Measurements from ENCODE around the gene PWWP2B.

Gene PWWP2B

DNA sequence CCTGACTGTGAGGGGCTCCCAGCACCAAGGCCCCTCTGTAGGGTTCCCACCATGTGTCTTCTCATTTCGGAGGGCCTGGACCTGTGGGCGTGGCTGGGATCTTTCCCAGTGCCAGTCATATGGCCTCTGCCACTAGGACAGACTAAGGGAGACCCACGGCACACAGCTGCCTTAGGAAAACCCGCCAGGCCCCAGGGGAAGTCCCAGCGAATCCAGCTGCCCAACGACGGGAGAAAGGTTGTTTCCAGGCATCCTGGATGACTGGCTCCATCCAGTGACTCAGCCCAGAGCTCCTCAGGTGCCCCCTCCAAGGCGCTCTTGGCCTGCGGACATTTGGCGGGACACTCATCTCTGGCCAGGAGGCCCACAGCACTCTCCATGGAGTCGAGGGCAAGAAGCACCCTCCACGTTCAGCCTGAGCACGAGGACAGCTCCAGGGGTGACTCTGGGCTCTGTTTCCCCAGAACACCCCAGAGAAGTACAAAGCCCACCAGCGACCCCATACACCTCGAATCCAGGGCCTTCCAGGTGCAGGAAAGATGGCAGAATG, 39.9 kb downstream of the PWWP2B start:
- H3K9me3 ChIP-seq (ENCODE audit: control insufficient read depth, insufficient read depth, low read length): no peaks in the 10 kb centered on the region
- H3K36me3 ChIP-seq (ENCODE audit: control insufficient read depth, insufficient read depth, low read length): no peaks in the 10 kb centered on the region; the same call in 1 of the 2 replicates
- no peak overlapping the region for H3K4me3 ChIP-seq (ENCODE audit: low read length)
- no CpG with 5 or more reads among the region's 15 CpGs for WGBS (ENCODE audit: insufficient coverage, insufficient read length)
- DNase-seq (ENCODE audit: low read depth, low spot score): no peak
- H3K27me3 ChIP-seq (ENCODE audit: control insufficient read depth, insufficient read depth, low read length): no peaks in the 10 kb centered on the region
- H3K27ac ChIP-seq (ENCODE audit: low read length): no peak overlapping the region
- H3K4me1 ChIP-seq (ENCODE audit: control insufficient read depth, insufficient read depth, low read length): no peaks in the 10 kb centered on the region

DNA sequence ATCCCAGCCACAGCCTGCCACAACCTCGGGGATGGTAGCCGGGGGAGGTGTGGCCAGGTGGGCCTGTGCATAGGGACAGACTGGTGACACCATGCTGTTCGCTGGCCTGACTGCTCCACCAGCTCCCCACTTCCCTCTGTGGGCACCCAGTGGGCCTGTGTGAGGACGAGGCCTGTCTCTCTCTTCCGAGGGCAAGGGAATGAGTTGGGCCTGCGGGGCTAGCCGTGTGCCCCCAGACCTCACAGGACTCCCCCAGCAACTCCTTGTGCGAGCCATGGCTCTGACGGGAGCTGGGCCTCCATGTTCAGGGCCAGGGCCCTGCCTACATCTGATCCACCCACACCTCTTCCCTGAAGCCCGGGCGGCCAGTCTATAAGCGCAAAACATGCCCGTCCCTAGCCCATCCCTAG, 40.5 kb downstream of the PWWP2B start:
- no CpG with 5 or more reads among the region's 13 CpGs for WGBS (ENCODE audit: insufficient coverage, insufficient read length)
- Histone ChIP-seq H3K27me3 (ENCODE audit: control insufficient read depth, insufficient read depth, low read length) (no peaks in the 10 kb centered on the region), H3K4me3 (ENCODE audit: low read length) (no peak overlapping the region), H3K4me1 (ENCODE audit: control insufficient read depth, insufficient read depth, low read length) (no peaks in the 10 kb centered on the region; the same call in 1 of the 2 replicates), H3K9me3 (ENCODE audit: control insufficient read depth, insufficient read depth, low read length) (no peaks in the 10 kb centered on the region), H3K36me3 (ENCODE audit: control insufficient read depth, insufficient read depth, low read length) (no peaks in the 10 kb centered on the region; the same call in 1 of the 2 replicates), H3K27ac (ENCODE audit: low read length) (no peak overlapping the region)
- no peak for DNase-seq (ENCODE audit: low read depth, low spot score)

DNA sequence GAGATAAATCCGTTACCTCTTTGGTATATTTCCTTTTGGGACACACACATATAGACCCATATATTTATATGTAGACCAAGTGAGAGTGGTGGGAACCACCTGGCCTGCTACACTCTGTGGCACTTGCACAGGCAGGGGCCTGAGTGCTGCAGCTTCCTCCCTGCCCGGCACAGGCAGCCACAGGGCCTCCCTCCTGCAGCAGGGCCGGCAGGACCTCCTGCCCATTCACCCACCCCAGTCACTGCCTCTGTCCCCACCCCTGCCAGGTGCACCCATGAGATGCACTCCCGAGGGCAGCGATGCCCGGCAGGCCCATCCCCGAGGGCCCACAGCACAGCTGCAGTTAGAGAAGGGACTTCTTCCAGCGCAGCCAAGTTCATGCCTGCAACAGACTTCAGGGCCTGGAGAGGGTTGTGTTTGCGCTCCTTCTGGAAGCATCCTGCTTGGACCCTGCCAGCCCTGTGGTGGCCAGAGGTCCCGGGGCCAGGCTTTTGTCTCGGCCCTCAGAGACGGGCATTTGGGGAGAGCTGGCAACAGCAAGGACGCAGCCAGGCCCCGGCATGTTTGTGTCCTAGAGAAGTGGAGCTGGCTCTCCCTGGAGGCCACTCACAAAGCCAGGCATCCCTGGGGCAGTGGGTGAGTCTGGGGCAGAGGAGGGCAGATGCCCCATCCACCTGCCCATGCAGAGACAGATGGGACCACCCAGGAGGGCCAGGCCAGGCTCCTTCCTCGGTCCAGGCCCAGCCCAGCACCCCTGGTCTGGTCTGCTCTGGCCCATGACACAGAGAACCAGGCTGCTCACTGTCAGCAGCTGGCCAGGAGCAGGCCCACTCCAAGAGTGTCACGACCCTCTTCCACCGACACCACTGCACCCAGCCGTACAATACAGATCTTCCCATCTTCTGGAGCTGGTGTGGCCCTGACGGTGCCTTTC, 41.4 kb downstream of the PWWP2B start:
- Histone ChIP-seq H3K9me3 (ENCODE audit: control insufficient read depth, insufficient read depth, low read length) (no peaks in the 10 kb centered on the region), H3K36me3 (ENCODE audit: control insufficient read depth, insufficient read depth, low read length) (no peaks in the 10 kb centered on the region; the same call in 1 of the 2 replicates), H3K27me3 (ENCODE audit: control insufficient read depth, insufficient read depth, low read length) (no peaks in the 10 kb centered on the region), H3K27ac (ENCODE audit: low read length) (no peak overlapping the region), H3K4me3 (ENCODE audit: low read length) (no peak overlapping the region), H3K4me1 (ENCODE audit: control insufficient read depth, insufficient read depth, low read length) (no peaks in the 10 kb centered on the region; the same call in 1 of the 2 replicates)
- DNase-seq (ENCODE audit: low read depth, low spot score): no peak
- no CpG with 5 or more reads among the region's 19 CpGs for WGBS (ENCODE audit: insufficient coverage, insufficient read length)

- H3K9me3 ChIP-seq (ENCODE audit: control insufficient read depth, insufficient read depth, low read length): no peaks in the 10 kb centered on the region
- H3K4me3 ChIP-seq (ENCODE audit: low read length): no peak overlapping the region
- H3K27me3 ChIP-seq (ENCODE audit: control insufficient read depth, insufficient read depth, low read length): no peaks in the 10 kb centered on the region
- H3K4me1 ChIP-seq (ENCODE audit: control insufficient read depth, insufficient read depth, low read length): no peaks in the 10 kb centered on the region; the same call in 1 of the 2 replicates
- no peaks in the 10 kb centered on the region; the same call in 1 of the 2 replicates for H3K36me3 ChIP-seq (ENCODE audit: control insufficient read depth, insufficient read depth, low read length)
- H3K27ac ChIP-seq (ENCODE audit: low read length): no peak overlapping the region
- no CpG with 5 or more reads among the region's 6 CpGs for WGBS (ENCODE audit: insufficient coverage, insufficient read length)
- no peak for DNase-seq (ENCODE audit: low read depth, low spot score)
These were observed 42.0 kb downstream of the PWWP2B start for GRCh38 chr10:132439025-132439388.

- Histone ChIP-seq H3K27me3 (ENCODE audit: control insufficient read depth, insufficient read depth, low read length) (no peaks in the 10 kb centered on the region), H3K4me1 (ENCODE audit: control insufficient read depth, insufficient read depth, low read length) (peaks cover 3% of the 10 kb centered on the region), H3K27ac (ENCODE audit: low read length) (no peak overlapping the region), H3K9me3 (ENCODE audit: control insufficient read depth, insufficient read depth, low read length) (no peaks in the 10 kb centered on the region), H3K4me3 (ENCODE audit: low read length) (no peak overlapping the region), H3K36me3 (ENCODE audit: control insufficient read depth, insufficient read depth, low read length) (no peaks in the 10 kb centered on the region; the same call in 1 of the 2 replicates)
- DNase-seq (ENCODE audit: low read depth, low spot score): no peak
- whole genome bisulfite sequencing (ENCODE audit: insufficient coverage, insufficient read length): no CpG with 5 or more reads among the region's 18 CpGs
These were observed 42.6 kb downstream of the PWWP2B start for GRCh38 chr10:132439424-132440163.

DNA sequence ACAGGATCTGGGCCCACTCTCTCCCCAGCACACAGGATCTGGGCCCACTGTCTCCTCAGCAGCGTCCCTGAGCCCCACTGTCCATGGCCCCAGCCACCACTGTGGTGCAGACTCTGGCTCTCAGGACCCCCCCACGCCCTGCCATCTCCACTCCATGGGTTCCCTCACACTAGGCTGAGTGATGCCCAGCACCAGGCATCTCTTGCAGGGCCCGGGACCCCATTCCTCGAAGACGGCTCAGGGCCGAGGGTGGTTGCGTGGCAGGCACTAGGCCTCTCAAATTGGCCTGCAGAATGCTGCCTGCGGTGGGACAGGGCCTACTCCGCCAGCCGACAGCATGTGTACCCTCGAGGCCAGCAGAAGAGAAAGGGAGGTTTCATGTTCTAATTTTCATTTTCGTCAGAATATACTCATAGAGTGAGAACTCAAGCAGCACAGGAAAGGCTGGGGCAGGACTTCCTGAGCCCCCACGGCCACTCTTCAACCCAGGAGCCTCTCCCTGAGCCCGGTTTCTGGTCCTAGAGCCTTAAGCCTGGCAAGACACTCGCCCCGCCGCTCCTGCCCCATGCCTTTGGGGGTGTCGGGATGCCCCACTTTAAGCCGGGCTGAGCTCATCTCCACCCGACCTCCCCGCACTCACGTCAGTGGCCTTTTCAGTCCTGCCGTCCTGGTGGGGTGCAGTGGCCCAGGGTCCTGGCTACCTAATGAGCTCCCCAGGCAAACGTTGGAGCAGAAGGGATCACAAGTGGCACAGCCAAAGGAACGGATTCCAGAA, 44.0 kb downstream of the PWWP2B start:
- DNase-seq (ENCODE audit: low read depth, low spot score): no peak
- H3K27me3 ChIP-seq (ENCODE audit: control insufficient read depth, insufficient read depth, low read length): no peaks in the 10 kb centered on the region
- H3K9me3 ChIP-seq (ENCODE audit: control insufficient read depth, insufficient read depth, low read length): no peaks in the 10 kb centered on the region
- H3K4me1 ChIP-seq (ENCODE audit: control insufficient read depth, insufficient read depth, low read length): peaks cover 6% of the 10 kb centered on the region
- no peaks in the 10 kb centered on the region; the same call in 1 of the 2 replicates for H3K36me3 ChIP-seq (ENCODE audit: control insufficient read depth, insufficient read depth, low read length)
- H3K4me3 ChIP-seq (ENCODE audit: low read length): no peak overlapping the region
- no CpG with 5 or more reads among the region's 25 CpGs for WGBS (ENCODE audit: insufficient coverage, insufficient read length)
- no peak overlapping the region for H3K27ac ChIP-seq (ENCODE audit: low read length)

GRCh38 chr10:132441818-132442524, 45.0 kb downstream of the PWWP2B start:
- no peaks in the 10 kb centered on the region; the same call in 1 of the 2 replicates for H3K36me3 ChIP-seq (ENCODE audit: control insufficient read depth, insufficient read depth, low read length)
- H3K4me3 ChIP-seq (ENCODE audit: low read length): no peak overlapping the region
- DNase-seq (ENCODE audit: low read depth, low spot score): no peak
- peaks cover 6% of the 10 kb centered on the region for H3K4me1 ChIP-seq (ENCODE audit: control insufficient read depth, insufficient read depth, low read length)
- no peaks in the 10 kb centered on the region for H3K9me3 ChIP-seq (ENCODE audit: control insufficient read depth, insufficient read depth, low read length)
- H3K27ac ChIP-seq (ENCODE audit: low read length): no peak overlapping the region
- no CpG with 5 or more reads among the region's 22 CpGs for WGBS (ENCODE audit: insufficient coverage, insufficient read length)
- H3K27me3 ChIP-seq (ENCODE audit: control insufficient read depth, insufficient read depth, low read length): no peaks in the 10 kb centered on the region

- WGBS (ENCODE audit: insufficient coverage, insufficient read length): no CpG with 5 or more reads among the region's 10 CpGs
These were observed 45.6 kb downstream of the PWWP2B start for GRCh38 chr10:132442636-132443035.

GRCh38 chr10:132443605-132443982, 46.6 kb downstream of the PWWP2B start:
- H3K36me3 ChIP-seq (ENCODE audit: control insufficient read depth, insufficient read depth, low read length): no peaks in the 10 kb centered on the region; the same call in 1 of the 2 replicates
- no peaks in the 10 kb centered on the region for H3K27me3 ChIP-seq (ENCODE audit: control insufficient read depth, insufficient read depth, low read length)
- peaks cover 9% of the 10 kb centered on the region for H3K4me1 ChIP-seq (ENCODE audit: control insufficient read depth, insufficient read depth, low read length)
- no CpG with 5 or more reads among the region's 10 CpGs for WGBS (ENCODE audit: insufficient coverage, insufficient read length)
- no peaks in the 10 kb centered on the region for H3K9me3 ChIP-seq (ENCODE audit: control insufficient read depth, insufficient read depth, low read length)
- DNase-seq (ENCODE audit: low read depth, low spot score): no peak
- H3K4me3 ChIP-seq (ENCODE audit: low read length): no peak overlapping the region
- H3K27ac ChIP-seq (ENCODE audit: low read length): no peak overlapping the region

More at GRCh38 chr10:132442636-132443035, 45.6 kb downstream of the PWWP2B start:
- Histone ChIP-seq H3K4me1 (ENCODE audit: control insufficient read depth, insufficient read depth, low read length) (peaks cover 9% of the 10 kb centered on the region), H3K9me3 (ENCODE audit: control insufficient read depth, insufficient read depth, low read length) (no peaks in the 10 kb centered on the region), H3K4me3 (ENCODE audit: low read length) (no peak overlapping the region), H3K27me3 (ENCODE audit: control insufficient read depth, insufficient read depth, low read length) (no peaks in the 10 kb centered on the region), H3K27ac (ENCODE audit: low read length) (no peak overlapping the region), H3K36me3 (ENCODE audit: control insufficient read depth, insufficient read depth, low read length) (no peaks in the 10 kb centered on the region; the same call in 1 of the 2 replicates)
- no peak for DNase-seq (ENCODE audit: low read depth, low spot score)
